Measurements from ENCODE around the gene HNRNPC.

DNA sequence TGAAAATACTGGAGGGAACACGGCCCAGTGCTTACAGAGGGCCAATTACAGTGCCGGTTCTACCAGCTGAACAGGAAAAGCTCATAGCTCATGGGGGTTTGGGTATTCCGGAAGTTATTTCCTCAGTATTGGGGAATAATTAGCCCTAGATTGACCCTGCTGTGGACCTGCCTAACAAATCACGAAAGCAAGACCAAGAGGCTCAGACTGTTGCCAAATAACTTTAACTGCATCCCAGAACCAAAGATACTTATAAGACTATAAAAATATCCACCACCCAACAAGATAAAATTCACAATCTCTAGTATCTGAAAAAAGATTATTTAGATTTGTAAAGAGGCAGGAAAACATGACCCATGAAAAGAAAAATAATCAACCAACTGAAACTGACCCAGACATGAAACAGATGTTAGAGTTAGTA, 105.4 kb downstream of the HNRNPC start:
- TF ChIP-seq, protein P1, sequence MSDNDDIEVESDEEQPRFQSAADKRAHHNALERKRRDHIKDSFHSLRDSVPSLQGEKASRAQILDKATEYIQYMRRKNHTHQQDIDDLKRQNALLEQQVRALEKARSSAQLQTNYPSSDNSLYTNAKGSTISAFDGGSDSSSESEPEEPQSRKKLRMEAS (IDR thresholded peaks at IDR 0.05): no peak
- TF ChIP-seq POLR2AphosphoS5 (IDR thresholded peaks at IDR 0.05; ENCODE audit: low read depth, low read length) (no peak), JUND (IDR thresholded peaks at IDR 0.05) (no peak), CTCF (IDR thresholded peaks at IDR 0.05 in 2 of 3, conservative IDR thresholded peaks at IDR 0.05 in 1 of 3; ENCODE audit: borderline replicate concordance in 1 of 3, insufficient read depth in 1 of 3, low read depth in 2 of 3, low read length in 2 of 3) (no peak), POLR2A (IDR thresholded peaks at IDR 0.05; ENCODE audit: borderline replicate concordance, extremely low read depth, insufficient read depth, insufficient read length) (no peak), SRF (IDR thresholded peaks at IDR 0.05; ENCODE audit: low read depth) (no peak)

Measured in HCT116 (cell line).